ENCODE results near the gene ANKFY1.
"Not testable (repeated sequence)": the region's sequence is repeated elsewhere in the genome, so short reads cannot be mapped to it uniquely, and the experiment has no call there.

Gene ANKFY1

GRCh38 chr17:4152471-4152870, 111.3 kb downstream of the ANKFY1 start:
- no peak for DNase-seq

GRCh38 chr17:4150096-4150495, 113.7 kb downstream of the ANKFY1 start:
- no peak for DNase-seq

- no peak for DNase-seq
These were observed 115.0 kb downstream of the ANKFY1 start for GRCh38 chr17:4148611-4149308.

- no peak for DNase-seq
These were observed 115.9 kb downstream of the ANKFY1 start for GRCh38 chr17:4147751-4148310.

GRCh38 chr17:4146641-4147040, 117.1 kb downstream of the ANKFY1 start:
- no peak for DNase-seq

GRCh38 chr17:4144422-4144747, 119.4 kb downstream of the ANKFY1 start:
- DNase-seq = no peak

GRCh38 chr17:4143563-4144421, 120.0 kb downstream of the ANKFY1 start:
- DNase-seq = peak; percentile 88

GRCh38 chr17:4142107-4142900, 121.5 kb downstream of the ANKFY1 start:
- DNase-seq = peak; percentile 19

GRCh38 chr17:4140125-4140524, 123.7 kb downstream of the ANKFY1 start:
- no peak for DNase-seq

GRCh38 chr17:4138906-4139526, 124.8 kb downstream of the ANKFY1 start:
- DNase-seq = not testable (repeated sequence)

GRCh38 chr17:4136373-4136772, 127.4 kb downstream of the ANKFY1 start:
- no peak for DNase-seq

- no peak for DNase-seq
These were observed 128.3 kb downstream of the ANKFY1 start for GRCh38 chr17:4135489-4135888.

GRCh38 chr17:4134721-4135120, 129.1 kb downstream of the ANKFY1 start:
- DNase-seq = no peak

- no peak for DNase-seq
These were observed 133.1 kb downstream of the ANKFY1 start for GRCh38 chr17:4130715-4131114.

- DNase-seq = no peak
These were observed 136.2 kb downstream of the ANKFY1 start for GRCh38 chr17:4127555-4127954.

GRCh38 chr17:4125552-4125951, 138.2 kb downstream of the ANKFY1 start:
- DNase-seq = no peak

- no peak for DNase-seq
These were observed 138.8 kb downstream of the ANKFY1 start for GRCh38 chr17:4124999-4125398.

- no peak for DNase-seq
These were observed 143.4 kb downstream of the ANKFY1 start for GRCh38 chr17:4120332-4120731.

GRCh38 chr17:4119299-4119698, 144.5 kb downstream of the ANKFY1 start:
- DNase-seq = no peak

- DNase-seq = no peak
These were observed 145.6 kb downstream of the ANKFY1 start for GRCh38 chr17:4118015-4118743.

GRCh38 chr17:4116516-4116915, 147.3 kb downstream of the ANKFY1 start:
- no peak for DNase-seq

Measured in stimulated activated CD4-positive, alpha-beta T cell treated with anti-CD3 and anti-CD28 coated beads, Interleukin-12 subunit alpha, Interleukin-12 subunit beta, amount 100 ng/mL, for 4 hours (primary cell).